Stimulated activated CD4-positive, alpha-beta T cell treated with anti-CD3 and anti-CD28 coated beads, Interleukin-12 subunit alpha, Interleukin-12 subunit beta, amount 100 ng/mL, for 24 hours (primary cell): ENCODE data around the gene APPL2.

ENCODE experiments used
- DNase-seq, 2 experiments: peaks; one replicate each; pipeline ENCODE4 v3.0.0-alpha.2; 2020; ENCODE audit warnings: low read depth in 2 of 2

The APPL2 gene

GRCh38 chr12:105223352-105223845, 12.6 kb downstream of the APPL2 start:
- DNase-seq, result no peak

- DNase-seq, result no peak
Measured at GRCh38 chr12:105222726-105223351, 13.1 kb downstream of the APPL2 start.

GRCh38 chr12:105222284-105222655, 13.7 kb downstream of the APPL2 start:
- DNase-seq, result no peak

GRCh38 chr12:105221583-105222283, 14.2 kb downstream of the APPL2 start:
- no peak for DNase-seq

- no peak for DNase-seq
Measured at GRCh38 chr12:105220929-105221290, 15.1 kb downstream of the APPL2 start.

GRCh38 chr12:105220150-105220928, 15.6 kb downstream of the APPL2 start:
- no peak for DNase-seq

GRCh38 chr12:105219261-105220028, 16.5 kb downstream of the APPL2 start:
- no peak for DNase-seq

GRCh38 chr12:105218434-105218833, 17.5 kb downstream of the APPL2 start:
- no peak for DNase-seq

- DNase-seq, result no peak
Measured at GRCh38 chr12:105214670-105215375, 21.2 kb downstream of the APPL2 start.

GRCh38 chr12:105214148-105214547, 21.8 kb downstream of the APPL2 start:
- no peak for DNase-seq

GRCh38 chr12:105212438-105212837, 23.5 kb downstream of the APPL2 start:
- DNase-seq, result no peak

- DNase-seq, result no peak
Measured at GRCh38 chr12:105209091-105209490, 26.9 kb downstream of the APPL2 start.

GRCh38 chr12:105206686-105207374, 29.1 kb downstream of the APPL2 start:
- no peak for DNase-seq

GRCh38 chr12:105205322-105206048, 30.5 kb downstream of the APPL2 start:
- no peak for DNase-seq

- DNase-seq, result peak in 1 of 2 experiments; percentile 25
Measured at GRCh38 chr12:105204916-105205315, 31.1 kb downstream of the APPL2 start.

- no peak for DNase-seq
Measured at GRCh38 chr12:105204127-105204526, 31.8 kb downstream of the APPL2 start.

GRCh38 chr12:105202202-105202601, 33.8 kb downstream of the APPL2 start:
- DNase-seq, result no peak

GRCh38 chr12:105201299-105201698, 34.7 kb downstream of the APPL2 start:
- no peak for DNase-seq

GRCh38 chr12:105200385-105200784, 35.6 kb downstream of the APPL2 start:
- no peak for DNase-seq

- no peak for DNase-seq
Measured at GRCh38 chr12:105198961-105199360, 37.0 kb downstream of the APPL2 start.
